ENCODE data around the gene STOML2. TPM values are rescaled to one million over a fixed set of nuclear protein-coding genes. Genes with fewer than 3 reads are reported as not detected.

The STOML2 gene
- total RNA-seq, 4 donors from 2014 or later, result 63.9 to 118 (median 106) TPM

DNA sequence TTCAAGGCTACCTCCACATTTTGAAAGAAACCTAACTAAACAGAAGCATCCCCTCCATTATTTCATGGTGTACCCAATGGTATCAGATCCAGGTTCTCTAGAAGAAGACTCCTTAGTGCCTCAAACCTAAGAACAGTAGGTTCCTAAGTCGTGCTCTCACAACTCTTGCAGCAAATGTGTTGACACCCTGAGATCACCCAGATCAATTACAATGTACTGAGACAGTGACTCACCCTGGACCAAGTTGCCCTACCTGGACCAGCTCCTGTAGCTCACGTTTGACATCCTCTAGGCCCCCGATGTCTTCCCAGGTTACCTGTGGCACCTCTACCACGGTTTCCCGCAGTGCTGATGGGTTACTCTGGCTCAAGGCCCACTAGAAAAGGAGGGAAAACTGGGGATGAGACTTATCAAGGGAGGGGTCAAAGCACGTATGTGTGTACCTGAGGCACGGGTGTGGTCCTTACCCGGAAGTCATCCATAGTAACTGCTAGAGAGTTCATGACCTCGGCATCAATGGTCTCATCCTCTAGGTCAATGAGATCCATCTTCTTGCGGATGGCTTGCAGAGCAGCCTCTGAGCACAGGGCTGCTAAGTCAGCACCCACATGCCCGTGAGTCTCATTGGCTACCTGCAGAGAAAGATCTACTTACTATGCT is 42.3 kb downstream of the STOML2 start:
- DNase-seq, result no peak

DNA sequence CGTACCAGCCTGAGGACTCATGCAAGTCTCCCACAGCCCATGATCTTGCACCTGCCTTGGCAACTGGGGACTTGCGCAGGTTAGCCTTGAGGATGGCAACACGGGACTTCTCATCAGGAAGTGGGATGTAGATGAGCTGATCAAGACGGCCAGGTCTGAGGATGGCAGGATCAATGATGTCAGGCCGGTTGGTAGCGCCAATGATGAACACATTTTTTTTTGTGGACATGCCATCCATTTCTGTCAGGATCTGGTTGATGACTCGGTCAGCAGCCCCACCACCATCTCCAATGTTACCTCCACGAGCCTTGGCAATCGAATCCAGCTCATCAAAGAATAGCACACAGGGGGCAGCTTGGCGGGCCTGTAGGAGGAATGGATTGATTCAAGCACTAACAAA is 43.5 kb downstream of the STOML2 start:
- no peak overlapping the region for H3K4me3 ChIP-seq
- no peaks in the 10 kb centered on the region for H3K9me3 ChIP-seq
- no peaks in the 10 kb centered on the region for H3K27me3 ChIP-seq
- 87 to 95% methylated on average over 8 to 9 of the region's 10 CpGs for WGBS, 2 donors
- intact Hi-C loops (cut with DNase I), result no loop called here
- H3K27ac ChIP-seq, result no peak overlapping the region
- no peak for DNase-seq
- TF ChIP-seq POLR2A (IDR thresholded peaks at IDR 0.05), result no peak
- TF ChIP-seq, protein P1, sequence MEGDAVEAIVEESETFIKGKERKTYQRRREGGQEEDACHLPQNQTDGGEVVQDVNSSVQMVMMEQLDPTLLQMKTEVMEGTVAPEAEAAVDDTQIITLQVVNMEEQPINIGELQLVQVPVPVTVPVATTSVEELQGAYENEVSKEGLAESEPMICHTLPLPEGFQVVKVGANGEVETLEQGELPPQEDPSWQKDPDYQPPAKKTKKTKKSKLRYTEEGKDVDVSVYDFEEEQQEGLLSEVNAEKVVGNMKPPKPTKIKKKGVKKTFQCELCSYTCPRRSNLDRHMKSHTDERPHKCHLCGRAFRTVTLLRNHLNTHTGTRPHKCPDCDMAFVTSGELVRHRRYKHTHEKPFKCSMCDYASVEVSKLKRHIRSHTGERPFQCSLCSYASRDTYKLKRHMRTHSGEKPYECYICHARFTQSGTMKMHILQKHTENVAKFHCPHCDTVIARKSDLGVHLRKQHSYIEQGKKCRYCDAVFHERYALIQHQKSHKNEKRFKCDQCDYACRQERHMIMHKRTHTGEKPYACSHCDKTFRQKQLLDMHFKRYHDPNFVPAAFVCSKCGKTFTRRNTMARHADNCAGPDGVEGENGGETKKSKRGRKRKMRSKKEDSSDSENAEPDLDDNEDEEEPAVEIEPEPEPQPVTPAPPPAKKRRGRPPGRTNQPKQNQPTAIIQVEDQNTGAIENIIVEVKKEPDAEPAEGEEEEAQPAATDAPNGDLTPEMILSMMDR (IDR thresholded peaks at IDR 0.05), result no peak
- peaks cover 71 to 100% (median 90%) of the 10 kb centered on the region in 3 donors for H3K36me3 ChIP-seq
- no peaks in the 10 kb centered on the region for H3K4me1 ChIP-seq

More for the DNA sequence above, 42.3 kb downstream of the STOML2 start:
- WGBS, 2 donors, result 79 to 84% methylated on average over 5 of the region's 11 CpGs
- intact Hi-C loops (cut with DNase I), result no loop called here
- TF ChIP-seq POLR2A (IDR thresholded peaks at IDR 0.05), result no peak
- TF ChIP-seq, protein P1 (IDR thresholded peaks at IDR 0.05), result no peak
- H3K4me3 ChIP-seq, result no peak overlapping the region
- no peaks in the 10 kb centered on the region for H3K27me3 ChIP-seq
- H3K9me3 ChIP-seq, result no peaks in the 10 kb centered on the region
- H3K27ac ChIP-seq, result no peak overlapping the region
- no peaks in the 10 kb centered on the region for H3K4me1 ChIP-seq
- peaks cover 82 to 100% (median 98%) of the 10 kb centered on the region in 3 donors for H3K36me3 ChIP-seq

DNA sequence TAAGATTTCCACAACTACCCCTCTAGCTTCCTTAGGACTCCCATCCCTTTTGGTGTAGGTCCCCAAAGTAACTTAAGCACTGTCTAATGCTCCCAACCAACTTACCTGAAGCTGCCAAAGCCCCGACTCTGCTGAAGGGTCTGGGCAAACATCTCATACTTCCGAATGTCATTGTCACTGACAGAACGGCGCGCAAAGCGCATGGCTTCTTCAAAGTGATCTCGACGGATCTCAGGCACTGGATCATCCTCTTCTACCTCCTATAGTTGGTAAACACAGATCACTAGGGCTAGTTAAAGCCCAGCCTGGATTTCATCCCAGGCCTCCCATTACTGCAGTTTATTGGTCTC is 45.7 kb downstream of the STOML2 start:
- Histone ChIP-seq H3K4me3 (no peak overlapping the region), H3K4me1 (no peaks in the 10 kb centered on the region), H3K27ac (no peak overlapping the region), H3K9me3 (no peaks in the 10 kb centered on the region), H3K27me3 (no peaks in the 10 kb centered on the region), H3K36me3 (peaks cover 53 to 100% (median 70%) of the 10 kb centered on the region in 3 donors)
- 95 to 96% methylated on average over 5 to 8 of the region's 8 CpGs for WGBS, 2 donors
- TF ChIP-seq POLR2A (IDR thresholded peaks at IDR 0.05), result no peak
- TF ChIP-seq, protein P1 (IDR thresholded peaks at IDR 0.05), result no peak
- DNase-seq, result no peak
- intact Hi-C loops (cut with DNase I), result no loop called here

DNA sequence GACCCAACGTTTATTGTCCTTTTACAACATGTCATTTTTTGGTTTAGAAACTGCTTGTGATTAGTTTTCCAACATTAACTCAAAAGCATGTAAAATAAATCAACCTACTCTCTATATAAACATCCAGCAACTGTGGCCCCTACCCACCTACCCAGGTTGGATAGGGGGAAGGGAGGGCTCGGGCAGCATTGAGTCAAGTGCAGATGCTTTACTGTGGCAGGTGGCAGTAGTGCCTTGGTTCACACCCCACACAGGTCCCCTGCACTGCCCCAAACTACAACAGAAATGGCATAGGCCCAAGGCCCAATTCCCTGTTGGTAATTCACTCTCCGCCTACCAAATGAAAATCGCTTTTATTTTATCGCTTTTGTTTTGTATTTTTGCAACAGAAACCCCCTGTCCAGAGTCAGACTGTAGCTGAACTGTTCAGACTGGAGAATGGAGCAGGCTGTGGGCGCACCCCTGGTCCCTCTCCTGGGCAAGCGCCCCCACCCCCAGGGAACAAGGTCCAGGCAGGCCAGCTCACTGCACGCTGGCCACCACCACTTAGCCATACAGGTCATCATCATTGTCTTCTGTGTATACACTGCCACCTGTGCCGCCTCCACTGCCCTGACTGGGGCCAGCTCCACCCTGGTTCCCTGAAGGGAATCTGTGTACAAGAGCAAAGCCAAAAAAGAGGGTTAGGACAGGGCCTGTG is 46.2 kb downstream of the STOML2 start:
- 88 to 89% methylated on average over 8 of the region's 9 CpGs for WGBS, 2 donors
- no peak for DNase-seq
- H3K27me3 ChIP-seq, result no peaks in the 10 kb centered on the region
- H3K36me3 ChIP-seq, result peaks cover 47 to 100% (median 70%) of the 10 kb centered on the region in 3 donors
- no peak overlapping the region for H3K27ac ChIP-seq
- no peaks in the 10 kb centered on the region for H3K9me3 ChIP-seq
- no peak for TF ChIP-seq POLR2A (IDR thresholded peaks at IDR 0.05)
- TF ChIP-seq, protein P1 (IDR thresholded peaks at IDR 0.05), result no peak
- no peak overlapping the region for H3K4me3 ChIP-seq
- intact Hi-C loops (cut with DNase I), result no loop called here
- no peaks in the 10 kb centered on the region for H3K4me1 ChIP-seq

DNA sequence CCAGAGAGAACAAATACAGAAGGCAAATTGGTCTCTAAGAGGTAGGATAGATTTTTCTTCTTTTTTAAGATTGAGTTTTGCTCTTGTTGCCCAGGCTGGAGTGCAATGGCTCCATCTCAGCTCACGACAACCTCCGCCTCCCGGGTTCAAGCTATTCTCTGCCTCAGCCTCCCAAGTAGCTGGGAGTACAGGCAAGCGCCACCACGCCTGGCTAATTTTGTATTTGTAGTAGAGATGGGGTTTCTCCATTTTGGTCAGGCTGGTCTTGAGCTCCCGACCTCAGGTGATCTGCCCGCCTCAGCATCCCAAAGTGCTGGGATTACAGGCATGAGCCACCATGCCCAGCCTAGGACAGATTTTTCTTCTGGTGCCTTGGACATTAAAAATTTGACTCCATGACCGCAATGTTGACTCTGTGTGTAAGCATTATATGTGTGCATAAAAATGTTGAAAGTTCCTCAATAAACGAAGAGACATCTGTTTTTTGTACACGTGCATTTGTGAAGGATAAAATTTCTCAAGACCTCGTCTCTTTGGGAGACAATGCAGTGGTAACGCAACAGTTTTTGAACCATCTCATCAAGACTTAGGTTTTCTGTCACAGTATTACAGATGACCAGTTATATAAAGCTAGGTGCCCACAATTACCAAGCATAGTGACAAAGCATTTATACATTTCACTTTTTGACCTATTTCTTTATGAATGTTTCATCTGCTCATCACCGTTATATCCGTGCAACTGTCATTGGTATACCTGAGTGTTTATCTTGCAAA is 47.9 kb downstream of the STOML2 start:
- intact Hi-C loops (cut with DNase I), result no loop called here
- Histone ChIP-seq H3K27ac (no peak overlapping the region), H3K27me3 (no peaks in the 10 kb centered on the region), H3K9me3 (no peaks in the 10 kb centered on the region), H3K36me3 (peaks cover 32 to 98% (median 55%) of the 10 kb centered on the region in 3 donors), H3K4me3 (no peak overlapping the region), H3K4me1 (no peaks in the 10 kb centered on the region)
- no peak for DNase-seq
- no peak for TF ChIP-seq POLR2A (IDR thresholded peaks at IDR 0.05)
- TF ChIP-seq, protein P1 (IDR thresholded peaks at IDR 0.05), result no peak
- WGBS, 2 donors, result 94 to 96% methylated on average over 11 to 14 of the region's 14 CpGs
